Mucosa of descending colon (tissue), 3 donors: ENCODE data around the gene PLA2G2F. TPM values are rescaled to one million over a fixed set of nuclear protein-coding genes. Genes with fewer than 3 reads are reported as not detected.

Experiments used
- ATAC-seq: fragments of 200-7000 bp; cut with Tn5 transposase; one replicate; pipeline ENCODE4 v1.9.1; 2020; ENCODE audit warnings: mild to moderate bottlenecking, moderate library complexity
- DNase-seq, 3 donors: peaks; one replicate each; pipeline ENCODE4 v3.0.0-alpha.2; 2020
- H3K36me3 ChIP-seq: fragments of 200-600 bp; one replicate; pipeline ENCODE4 v1.8.0; 2021; ENCODE audit warnings: low read depth, mild to moderate bottlenecking
- H3K4me1 ChIP-seq: fragments of 200-600 bp; one replicate; pipeline ENCODE4 v1.8.0; 2021; ENCODE audit warnings: low read depth, mild to moderate bottlenecking
- H3K4me3 ChIP-seq: fragments of 200-600 bp; one replicate; pipeline ENCODE4 v1.8.0; 2021; ENCODE audit warnings: mild to moderate bottlenecking
- H3K9me3 ChIP-seq: fragments of 200-600 bp; one replicate; pipeline ENCODE4 v1.8.0; 2021; ENCODE audit warnings: mild to moderate bottlenecking
- CTCF ChIP-seq: fragments of 200-600 bp; IDR thresholded peaks from one replicate; pipeline ENCODE4 v1.8.0; 2022; ENCODE audit warnings: antibody characterized with exemption, mild to moderate bottlenecking
- intact Hi-C, 2 donors: fragments of 100-400 bp; cut with DNase I in 1 of 2; cut with micrococcal nuclease in 1 of 2; formaldehyde crosslinking; loops; one replicate each; pipeline versions ENCODE4 v1.11.0 to v1.11.1; 2022; cut with DNase I, micrococcal nuclease
- total RNA-seq, 3 donors: library from RNA; stranded (reverse); fragmentation: NEBNext Ultra II Directional in 2 of 3; extraction: Animal tissue kit (Norgen Biotek cat#: 25700) in 2 of 3; gene quantifications; one replicate each; pipeline versions ENCODE4 v1.2.1 to v1.2.4, GENCODE V29; 2021 to 2023
- donor health status: DM: no; HTN: no; CAD: no; lungs with moderate emphysema.
- donor health status: DM: no; HTN: no; CAD: no.
- donor health status: DM: no; HTN: yes; CAD: no.

The PLA2G2F gene
- total RNA-seq, 3 donors from 2014 or later, result 0.12 to 0.80 TPM; not detected in 1

GRCh38 chr1:20134995-20135394 lies 4.1 kb upstream of the PLA2G2F start:
- Histone ChIP-seq H3K4me3 (no peak overlapping the region), H3K9me3 (no peaks in the 10 kb centered on the region), H3K4me1 (no peaks in the 10 kb centered on the region), H3K36me3 (no peaks in the 10 kb centered on the region)
- no peak for DNase-seq
- ATAC-seq, result no peak
- intact Hi-C loops, result no loop called here
- no peak for TF ChIP-seq CTCF

- Histone ChIP-seq H3K4me3 (no peak overlapping the region), H3K36me3 (no peaks in the 10 kb centered on the region), H3K9me3 (no peaks in the 10 kb centered on the region), H3K4me1 (no peaks in the 10 kb centered on the region)
- ATAC-seq (no peak), DNase-seq (no peak)
- intact Hi-C loops, result no loop called here
- TF ChIP-seq CTCF, result no peak
These were observed 2.9 kb upstream of the PLA2G2F start for GRCh38 chr1:20136249-20136648.

GRCh38 chr1:20137055-20137454 lies 2.1 kb upstream of the PLA2G2F start:
- Histone ChIP-seq H3K9me3 (no peaks in the 10 kb centered on the region), H3K36me3 (no peaks in the 10 kb centered on the region), H3K4me1 (no peaks in the 10 kb centered on the region), H3K4me3 (no peak overlapping the region)
- DNase-seq, result no peak
- ATAC-seq, result no peak
- intact Hi-C loops, result no loop called here
- no peak for TF ChIP-seq CTCF

- H3K4me3 ChIP-seq, result no peak overlapping the region
- H3K36me3 ChIP-seq, result no peaks in the 10 kb centered on the region
- H3K4me1 ChIP-seq, result no peaks in the 10 kb centered on the region
- intact Hi-C loops, result no loop called here
- H3K9me3 ChIP-seq, result no peaks in the 10 kb centered on the region
- DNase-seq (no peak), ATAC-seq (peak; percentile 87)
- no peak for TF ChIP-seq CTCF
These were observed 1.5 kb upstream of the PLA2G2F start for GRCh38 chr1:20137604-20138003.

- intact Hi-C loops, result no loop called here
- DNase-seq (no peak), ATAC-seq (no peak)
- TF ChIP-seq CTCF, result no peak
- Histone ChIP-seq H3K4me3 (no peak overlapping the region), H3K9me3 (no peaks in the 10 kb centered on the region), H3K36me3 (no peaks in the 10 kb centered on the region), H3K4me1 (no peaks in the 10 kb centered on the region)
These were observed 777 bp upstream of the PLA2G2F start for GRCh38 chr1:20138346-20138745.
